ENCODE data around the gene CCNT2.
"Not testable (repeated sequence)": the region's sequence is repeated elsewhere in the genome, so short reads cannot be mapped to it uniquely, and the experiment has no call there.

The CCNT2 gene

DNA sequence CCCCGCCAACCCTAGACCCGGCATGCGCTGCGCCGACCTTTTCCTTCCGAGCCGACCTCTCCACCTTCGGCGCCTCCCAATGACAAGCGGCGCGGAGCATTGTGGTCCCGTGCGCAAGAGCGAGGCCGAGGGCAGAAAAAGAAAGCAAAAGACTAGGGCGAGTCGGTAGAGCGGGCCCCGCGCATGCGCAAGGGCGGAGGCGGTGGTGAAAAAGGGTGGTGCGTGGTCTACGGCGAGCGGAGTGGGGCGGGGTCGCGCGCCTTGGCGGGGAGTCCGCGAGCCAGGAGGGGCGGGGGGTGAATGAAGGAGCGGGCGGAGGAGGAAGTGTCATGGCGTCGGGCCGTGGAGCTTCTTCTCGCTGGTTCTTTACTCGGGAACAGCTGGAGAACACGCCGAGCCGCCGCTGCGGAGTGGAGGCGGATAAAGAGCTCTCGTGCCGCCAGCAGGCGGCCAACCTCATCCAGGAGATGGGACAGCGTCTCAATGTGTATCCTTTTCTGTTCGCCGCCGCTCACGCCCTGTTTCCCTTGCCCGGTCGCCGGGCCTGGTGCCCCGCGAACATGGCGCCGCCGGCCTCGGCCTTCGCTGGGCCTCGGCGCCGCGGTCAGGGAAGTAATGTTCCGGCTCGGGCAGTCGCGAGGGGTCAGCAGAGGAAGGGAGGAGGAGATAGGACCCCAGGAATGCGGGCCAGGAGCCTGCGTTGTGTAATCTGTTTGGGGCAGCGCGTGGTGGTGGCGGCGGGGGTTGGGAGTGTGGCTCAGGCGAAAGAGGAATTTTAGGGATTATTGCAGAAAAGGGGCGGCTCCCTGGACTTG is at the start of gene CCNT2:
Gene CCNT2 (plus strand): TSS at position 297 of the 815 bp plus-strand sequence. CDS start 33 bp downstream, at position 330.
- DNase-seq (ENCODE audit: low spot score): peak; percentile 97

DNA sequence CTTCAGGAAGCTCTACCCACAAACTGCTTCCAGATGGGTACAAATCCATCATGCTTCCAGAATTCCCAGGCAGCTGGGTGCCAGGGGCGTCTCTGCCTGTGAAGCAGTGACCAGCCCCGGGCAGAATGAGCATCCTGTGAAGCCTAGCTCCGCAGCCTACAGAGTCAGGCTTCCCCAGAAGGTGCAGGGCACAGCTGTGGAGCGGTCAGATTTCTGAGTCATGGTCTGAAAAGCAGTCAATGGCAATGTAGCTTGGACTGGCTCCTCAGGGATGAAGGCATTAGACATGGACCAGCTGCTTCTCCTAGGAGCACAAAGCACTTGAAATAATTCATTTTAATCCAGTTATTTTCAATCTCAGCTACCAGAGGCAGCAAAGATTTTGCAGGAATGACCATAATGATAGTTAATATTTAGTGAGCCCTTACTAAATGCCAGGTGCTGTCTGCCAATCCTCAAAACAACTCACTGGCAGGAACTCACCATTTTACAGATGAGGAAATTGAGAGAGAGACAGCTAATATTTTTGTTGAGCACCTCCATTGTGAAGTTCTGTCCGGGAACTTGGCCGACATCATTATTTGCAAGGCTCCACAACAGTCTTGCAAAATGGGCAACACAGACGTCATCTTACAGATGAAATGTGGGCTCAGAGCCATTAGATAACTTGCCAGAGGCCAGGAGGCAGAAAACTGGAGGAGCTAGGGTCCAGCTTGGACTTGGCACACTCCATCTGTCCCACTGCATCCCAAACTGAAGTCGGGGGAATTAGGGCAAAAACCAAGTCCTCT is 48.5 kb upstream of the CCNT2 start:
- DNase-seq (ENCODE audit: low spot score): no peak

DNA sequence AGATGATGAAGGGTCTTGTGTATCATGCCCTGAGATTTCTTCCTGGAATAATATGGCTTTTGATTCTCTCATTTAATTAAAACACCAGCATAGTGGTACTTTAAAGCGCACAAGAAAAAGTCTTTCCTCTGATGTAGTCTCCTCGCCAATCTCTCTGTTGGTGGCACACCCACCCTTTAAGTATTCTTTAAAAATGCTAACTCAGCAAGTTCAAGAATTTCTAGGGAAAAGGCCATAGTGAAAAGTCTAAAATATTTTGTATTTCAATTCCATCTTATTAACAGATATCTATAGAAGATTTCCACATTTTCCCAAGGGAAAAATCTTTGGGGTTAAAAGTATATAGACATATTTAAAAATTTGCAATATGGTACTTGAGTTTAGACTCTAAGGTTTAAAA is 45.5 kb upstream of the CCNT2 start:
- DNase-seq (ENCODE audit: low spot score): no peak

DNA sequence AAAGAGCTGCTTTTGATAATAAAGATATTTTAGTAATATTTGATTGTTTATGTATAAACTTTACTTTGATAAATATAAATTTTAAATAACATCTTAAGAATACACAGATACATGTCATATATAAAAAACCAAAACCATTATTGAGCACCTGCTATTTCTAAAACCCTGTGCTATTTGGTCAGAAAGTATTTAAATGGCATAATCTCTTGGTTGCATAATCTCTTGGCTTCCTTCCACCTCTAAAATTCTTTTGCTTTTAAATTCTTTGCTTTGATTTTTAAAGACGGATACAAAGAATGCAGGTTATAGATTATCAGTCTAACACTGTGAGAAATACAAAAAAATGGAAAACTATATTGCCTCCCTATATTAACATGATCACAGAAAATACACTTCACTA is 43.3 kb upstream of the CCNT2 start:
- DNase-seq (ENCODE audit: low spot score): no peak

DNA sequence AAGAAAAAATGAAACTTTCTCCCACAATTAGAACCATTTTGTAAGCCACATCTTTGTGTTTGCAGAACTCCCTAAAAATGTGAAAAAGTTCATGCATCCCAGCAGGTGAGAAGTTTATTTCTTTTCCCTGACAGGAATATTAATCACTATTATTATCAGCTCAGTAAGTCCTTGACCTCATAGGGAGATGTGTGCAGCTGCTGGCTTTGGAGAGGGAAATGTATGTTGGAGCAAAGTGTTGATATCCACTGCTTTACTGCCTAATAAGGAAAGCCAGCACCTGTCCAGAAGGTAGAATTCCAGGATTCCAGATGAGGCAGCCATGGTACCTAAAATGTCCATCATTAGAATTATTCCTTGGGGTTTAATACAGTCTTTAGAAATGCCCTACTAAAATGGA is 35.8 kb upstream of the CCNT2 start:
- DNase-seq (ENCODE audit: low spot score): no peak

DNA sequence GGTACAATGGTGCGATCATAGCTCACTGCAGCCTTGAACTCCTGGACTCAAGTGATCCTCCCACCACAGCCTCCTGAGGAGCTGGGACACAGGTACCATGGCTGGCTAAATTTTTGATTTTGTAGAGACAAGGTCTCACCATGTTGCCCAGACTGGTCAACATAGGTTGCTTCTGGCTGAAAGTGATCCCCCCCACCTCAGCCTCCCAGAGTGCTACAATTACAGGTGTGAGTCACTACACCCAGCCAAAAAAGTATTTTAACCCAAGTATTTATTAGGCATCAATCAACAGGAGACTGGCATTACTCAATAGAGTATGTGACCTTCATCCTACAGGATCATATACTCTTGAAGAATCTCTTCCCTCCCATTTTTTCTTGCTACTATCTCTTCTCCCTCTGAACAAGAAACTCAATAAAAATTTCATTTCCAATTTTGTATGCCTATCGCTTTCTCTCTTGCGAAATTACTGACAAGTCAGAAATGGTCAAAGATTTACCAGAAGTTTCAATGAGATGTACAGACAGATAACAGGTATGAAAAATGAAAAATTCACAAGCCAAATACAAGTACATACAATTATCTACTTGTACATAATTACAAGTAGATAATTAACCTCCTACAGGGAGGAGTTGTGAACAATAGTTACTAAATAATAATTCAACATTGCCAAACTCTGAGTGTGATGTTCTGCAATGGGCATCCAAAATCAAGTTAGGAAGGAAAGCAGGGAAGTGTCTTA is 34.9 kb upstream of the CCNT2 start:
- no peak for DNase-seq (ENCODE audit: low spot score)

DNA sequence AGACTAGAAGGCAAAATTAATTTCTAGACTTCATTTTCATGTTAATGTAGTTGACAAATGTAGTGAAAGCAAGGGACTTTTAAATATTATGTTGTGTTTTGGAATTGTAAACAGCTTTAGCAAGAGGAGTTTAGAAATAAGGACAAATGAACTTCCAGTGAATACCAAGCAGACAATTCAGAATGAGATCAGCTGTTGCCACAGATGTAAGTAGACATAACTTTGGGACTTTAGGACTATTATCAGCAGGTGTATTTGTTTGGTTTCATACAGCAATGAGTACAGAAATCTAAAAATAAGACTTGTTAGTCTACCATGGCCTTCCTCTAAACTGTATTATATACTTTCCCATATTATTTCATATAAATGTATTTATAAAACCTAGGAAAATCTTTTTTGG is 34.2 kb upstream of the CCNT2 start:
- DNase-seq (ENCODE audit: low spot score): no peak

DNA sequence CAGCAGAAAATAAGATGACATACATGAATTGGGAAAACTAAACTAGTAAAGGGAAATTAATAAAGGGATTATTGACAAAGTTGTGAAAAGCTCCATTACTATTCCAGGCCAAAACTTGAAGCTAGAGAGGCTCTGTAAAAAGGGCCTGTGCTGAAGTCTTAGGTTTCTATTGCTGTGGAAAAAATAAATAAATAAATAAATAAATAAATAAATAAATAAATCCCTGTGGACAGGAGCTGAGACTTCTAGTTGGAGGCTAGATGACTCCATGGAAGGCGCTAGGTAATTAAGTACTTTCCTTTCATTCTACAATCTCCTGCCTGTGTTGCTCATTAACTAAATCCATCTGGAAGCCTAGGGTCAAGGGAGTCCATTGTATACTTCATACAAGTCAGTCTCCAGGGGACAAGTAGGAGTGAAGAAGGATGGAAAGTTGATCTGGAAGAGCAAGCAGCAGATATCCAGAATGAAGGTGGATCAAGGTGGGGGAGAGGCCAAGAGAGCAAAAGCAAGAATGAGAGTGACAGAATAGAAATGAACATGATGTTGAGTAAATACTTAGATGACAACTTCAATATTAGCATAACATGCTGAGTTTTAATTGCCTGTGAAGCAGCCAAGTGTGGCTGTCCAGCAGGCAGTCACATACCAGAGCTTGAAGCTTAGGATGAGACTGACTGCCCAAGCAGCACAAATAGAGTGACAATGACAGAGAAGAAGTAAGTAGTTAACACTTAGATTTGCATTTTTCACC is 26.2 kb upstream of the CCNT2 start:
- no peak for DNase-seq (ENCODE audit: low spot score)

DNA sequence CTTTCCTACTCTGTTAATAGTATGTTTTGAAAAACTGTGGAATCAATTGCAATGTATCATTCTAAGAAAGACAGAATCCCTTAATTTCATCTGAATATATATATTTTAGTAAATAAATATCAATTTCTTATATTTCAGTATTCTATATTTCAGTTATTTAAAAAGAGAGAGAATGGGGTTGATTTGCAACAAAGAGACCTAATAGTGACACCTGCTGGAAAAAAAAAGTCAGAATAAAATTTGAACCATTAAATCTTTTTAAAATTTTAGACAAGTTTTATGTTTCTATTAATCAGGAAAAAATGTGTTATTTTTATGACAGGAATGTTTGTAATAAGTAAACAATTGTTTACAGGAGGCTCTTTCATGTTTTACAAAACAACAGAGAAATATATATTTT is 20.7 kb upstream of the CCNT2 start:
- no peak for DNase-seq (ENCODE audit: low spot score)

DNA sequence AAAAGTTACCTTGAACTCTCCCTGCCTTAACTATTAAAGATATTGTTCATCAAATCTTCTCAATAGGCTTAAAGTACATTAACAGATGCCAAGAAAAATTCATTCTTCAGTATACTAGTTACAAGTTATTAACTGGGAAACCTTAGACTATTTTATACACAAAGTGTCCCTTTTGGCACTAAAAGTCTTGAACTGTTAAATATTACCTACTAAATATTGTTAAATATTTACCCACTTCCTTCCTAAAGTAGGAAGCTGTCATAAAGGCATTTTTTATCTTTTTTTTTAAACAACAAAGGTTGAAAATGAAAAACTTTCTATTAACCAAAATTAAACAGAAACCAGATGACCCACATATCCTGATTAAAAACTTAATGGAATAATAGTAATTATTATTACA is 19.4 kb upstream of the CCNT2 start:
- DNase-seq (ENCODE audit: low spot score): no peak

DNA sequence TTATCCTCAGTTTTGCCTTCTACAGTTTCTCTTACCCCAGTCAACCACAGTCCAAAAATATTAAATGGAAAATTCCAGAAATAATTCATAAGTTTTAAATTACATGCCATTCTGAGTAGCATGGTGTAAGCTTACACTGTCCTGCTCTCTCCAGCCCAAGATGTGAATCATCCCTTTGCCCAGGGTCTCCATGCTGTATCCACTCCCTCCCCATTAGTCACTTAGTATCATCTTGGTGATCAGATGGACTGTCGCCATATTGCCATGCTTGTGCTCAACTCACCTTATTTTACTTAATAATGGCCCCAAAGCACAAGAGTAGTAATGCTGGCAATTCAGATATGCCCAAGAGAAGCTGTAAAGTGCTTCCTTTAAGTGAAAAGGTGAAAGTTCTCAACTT is 18.5 kb upstream of the CCNT2 start:
- DNase-seq (ENCODE audit: low spot score): no peak

DNA sequence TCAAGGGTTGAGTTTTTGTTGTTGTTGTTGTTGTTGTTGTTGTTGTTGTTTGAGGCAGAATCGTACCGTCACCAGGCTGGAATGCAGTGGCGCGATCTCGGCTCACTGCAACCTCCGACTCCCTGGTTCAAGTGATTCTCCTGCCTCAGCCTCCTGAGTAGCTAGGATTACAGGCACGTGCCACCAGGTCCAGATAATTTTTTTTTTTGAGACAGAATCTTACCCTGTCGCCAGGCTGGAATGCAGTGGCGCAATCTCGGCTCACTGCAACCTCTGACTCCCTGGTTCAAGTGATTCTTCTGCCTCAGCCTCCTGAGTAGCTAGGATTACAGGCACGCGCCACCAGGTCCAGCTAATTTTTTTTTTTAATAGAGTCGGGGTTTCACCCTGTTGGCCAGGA is 14.9 kb upstream of the CCNT2 start:
- DNase-seq (ENCODE audit: low spot score): not testable (repeated sequence)

DNA sequence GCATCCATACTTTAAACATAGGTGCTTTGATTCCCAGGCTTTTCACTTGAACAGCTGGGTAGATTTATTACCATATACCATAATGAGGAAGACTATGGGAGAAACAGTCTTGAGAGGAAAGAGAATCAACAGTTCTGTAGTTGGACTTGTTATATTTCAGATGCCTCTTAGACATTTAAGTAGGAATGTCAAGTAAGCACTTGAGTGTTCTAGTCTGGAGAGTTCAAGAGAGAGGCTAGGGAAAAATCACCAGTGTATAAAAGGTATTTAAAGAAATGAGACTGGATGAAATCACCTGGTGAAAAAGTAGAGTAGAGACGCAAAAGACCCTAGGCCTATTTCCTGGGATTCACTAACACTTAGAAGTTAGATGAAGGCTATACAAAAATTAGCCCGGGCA is 13.5 kb upstream of the CCNT2 start:
- no peak for DNase-seq (ENCODE audit: low spot score)

DNA sequence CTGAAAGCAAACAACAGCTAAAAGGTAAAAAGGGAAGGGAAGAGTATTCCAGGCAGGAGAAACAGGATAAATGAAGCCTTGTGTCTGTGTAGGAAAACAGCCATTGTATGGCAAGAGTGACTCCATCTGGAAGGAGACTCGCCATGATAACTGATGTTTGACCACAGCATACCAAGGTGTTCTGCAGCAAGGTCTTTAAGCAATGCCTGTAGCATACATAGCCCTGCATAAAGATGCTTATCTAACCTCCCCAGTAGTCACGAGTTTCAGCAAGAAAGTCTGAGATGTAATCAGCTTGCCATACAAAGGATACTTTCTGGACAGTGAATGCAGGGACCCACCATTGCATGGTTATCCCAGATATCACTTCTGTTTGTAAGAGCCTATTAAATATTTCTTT is 11.9 kb upstream of the CCNT2 start:
- DNase-seq (ENCODE audit: low spot score): no peak

DNA sequence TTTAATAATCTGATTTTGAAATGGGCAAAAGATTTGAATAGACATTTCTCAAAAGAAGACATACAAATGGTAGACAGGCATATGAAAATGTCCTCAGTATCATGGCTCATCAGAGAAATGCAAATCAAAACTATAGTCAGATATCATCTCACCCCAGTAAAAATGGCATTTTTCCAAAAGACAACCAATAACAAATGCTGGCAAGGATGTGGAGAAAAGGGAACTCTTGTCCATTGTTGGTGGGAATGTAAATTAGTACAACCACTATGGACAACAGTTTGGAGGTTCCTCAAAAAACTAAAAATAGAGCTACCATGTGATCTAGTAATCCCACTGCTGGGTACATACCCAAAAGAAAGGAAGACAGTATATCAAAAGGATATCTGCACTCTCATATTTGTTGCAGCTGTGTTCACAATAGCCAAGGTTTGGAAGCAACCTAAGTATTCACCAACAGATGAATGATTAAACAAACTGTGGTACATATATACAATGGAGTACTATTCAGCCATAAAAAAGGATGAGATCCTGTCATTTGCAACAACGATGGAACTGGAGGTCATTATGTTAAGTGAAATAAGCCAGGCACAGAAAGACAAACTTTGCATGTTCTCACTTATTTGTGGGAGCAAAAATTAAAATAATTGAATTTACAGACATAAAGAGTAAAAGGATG is 11.0 kb upstream of the CCNT2 start:
- DNase-seq (ENCODE audit: low spot score): not testable (repeated sequence)

DNA sequence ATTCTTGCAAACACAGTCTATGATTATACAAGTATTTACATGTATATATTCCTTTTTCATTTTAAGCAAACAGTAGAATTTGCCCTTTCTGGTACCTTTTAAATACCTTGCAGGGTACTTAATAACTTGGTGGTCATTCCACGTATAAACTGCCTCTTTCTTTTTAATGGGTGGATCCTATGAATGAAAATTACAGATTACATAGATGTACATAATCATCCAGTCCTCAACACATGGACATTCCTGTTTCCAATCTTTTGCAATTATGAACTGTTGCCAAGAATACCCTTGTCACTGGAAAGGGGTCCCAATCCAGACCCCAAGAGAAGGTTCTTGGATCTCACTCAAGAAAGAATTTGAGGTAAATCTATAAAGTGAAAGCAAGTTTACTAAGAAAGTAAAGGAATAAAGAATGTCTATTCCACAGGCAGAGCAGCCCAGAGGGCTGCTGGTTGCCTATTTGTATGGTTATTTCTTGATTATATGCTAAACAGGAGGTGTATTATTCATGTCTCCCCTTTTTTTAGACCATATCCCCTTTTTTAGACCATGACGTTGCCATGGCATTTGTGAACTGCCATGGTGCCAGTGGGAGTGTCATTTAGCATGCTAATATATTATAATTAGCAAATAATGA is 7.7 kb upstream of the CCNT2 start:
- no peak for DNase-seq (ENCODE audit: low spot score)

DNA sequence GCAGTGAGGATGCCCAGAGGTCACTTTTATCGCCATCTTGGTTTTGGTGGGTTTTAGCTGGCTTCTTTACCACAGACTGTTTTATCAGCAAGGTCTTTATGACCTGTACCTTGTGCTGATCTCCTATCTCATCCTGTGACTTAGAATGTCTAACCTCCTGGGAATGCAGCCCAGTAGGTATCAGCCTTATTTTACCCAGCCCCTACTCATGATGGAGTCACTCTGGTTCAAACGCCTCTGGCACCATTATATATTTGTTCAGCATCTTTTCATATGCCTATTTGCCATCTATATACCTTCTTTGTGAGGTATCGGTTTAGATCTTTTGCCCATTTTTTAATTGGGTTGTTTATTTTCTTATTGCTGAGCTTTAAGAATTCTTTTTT is 7.2 kb upstream of the CCNT2 start:
- DNase-seq (ENCODE audit: low spot score): no peak

DNA sequence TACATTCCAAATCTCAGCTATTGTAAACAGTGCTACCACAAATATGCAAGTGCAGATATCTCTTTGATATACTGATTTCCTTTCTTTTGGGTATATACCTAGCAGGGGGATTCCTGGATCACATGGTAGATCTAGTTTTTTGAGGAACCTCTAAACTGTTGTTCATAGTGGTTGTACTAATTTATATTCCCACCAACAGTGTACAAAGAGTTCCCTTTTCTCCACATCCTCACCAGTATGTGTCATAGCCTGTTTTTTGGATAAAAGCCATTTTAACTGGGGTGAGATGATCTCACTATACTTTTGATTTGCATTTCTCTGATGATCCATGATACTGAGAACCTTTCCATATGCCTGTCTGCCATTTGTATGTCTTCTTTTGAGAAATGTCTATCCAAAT is 6.3 kb upstream of the CCNT2 start:
- DNase-seq (ENCODE audit: low spot score): no peak

DNA sequence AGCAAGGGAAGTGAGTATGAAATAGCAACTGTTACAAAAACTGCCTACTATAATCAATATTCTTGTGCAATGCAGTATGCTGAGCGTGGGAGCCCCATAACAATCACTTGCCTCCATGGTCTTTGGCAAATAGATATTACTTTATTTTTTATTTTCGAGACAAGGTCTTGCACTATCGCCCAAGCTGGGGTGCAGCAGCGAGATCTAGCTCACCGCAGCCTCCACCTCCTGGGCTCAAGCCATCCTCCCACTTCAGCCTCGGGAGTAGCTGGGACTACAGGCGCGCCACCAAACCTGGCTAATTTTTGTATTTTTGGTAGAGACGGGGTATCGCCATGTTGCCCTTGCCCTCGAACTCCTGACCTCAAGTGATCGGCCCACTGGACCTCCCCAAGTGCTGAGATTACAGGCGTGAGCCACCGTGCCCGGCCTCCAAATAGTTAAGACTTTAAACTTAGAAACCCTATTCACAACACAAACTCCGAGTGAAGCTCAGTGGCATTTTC is 1.2 kb upstream of the CCNT2 start:
- DNase-seq (ENCODE audit: low spot score): no peak

DNA sequence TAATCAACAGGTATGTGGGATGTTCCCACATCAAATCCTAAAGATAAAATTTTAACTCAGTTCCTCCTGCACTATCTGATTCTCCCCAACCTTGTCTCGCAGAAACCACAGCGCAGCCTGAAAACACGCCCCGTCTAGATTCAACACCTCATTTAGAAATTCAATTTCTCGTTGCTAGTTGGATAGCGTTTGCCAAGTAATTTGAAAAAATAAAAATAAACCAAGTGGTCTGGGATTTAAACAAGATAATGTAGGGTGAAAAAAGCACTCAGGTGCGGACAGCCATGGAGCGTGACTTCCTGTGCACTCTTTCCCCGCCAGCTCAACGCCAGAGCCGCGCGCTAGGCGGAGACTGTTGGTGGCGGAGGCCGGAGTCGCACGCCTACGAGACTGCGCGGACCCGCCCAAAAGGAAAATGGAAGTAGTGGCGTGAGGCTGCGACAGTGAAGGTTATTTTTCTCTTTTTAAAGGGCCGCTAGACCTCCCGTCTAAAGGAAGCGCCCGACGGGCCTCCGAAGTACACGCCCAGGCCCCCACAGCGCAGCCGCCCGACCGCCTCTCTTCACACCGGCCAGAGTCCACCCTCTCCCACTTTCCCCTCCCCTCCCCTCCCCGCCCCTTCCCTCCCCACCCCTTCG is 615 bp upstream of the CCNT2 start:
- DNase-seq (ENCODE audit: low spot score): no peak

Data from hepatic stellate cell (primary cell).